Measurements from ENCODE around the gene SMPD1.

DNA sequence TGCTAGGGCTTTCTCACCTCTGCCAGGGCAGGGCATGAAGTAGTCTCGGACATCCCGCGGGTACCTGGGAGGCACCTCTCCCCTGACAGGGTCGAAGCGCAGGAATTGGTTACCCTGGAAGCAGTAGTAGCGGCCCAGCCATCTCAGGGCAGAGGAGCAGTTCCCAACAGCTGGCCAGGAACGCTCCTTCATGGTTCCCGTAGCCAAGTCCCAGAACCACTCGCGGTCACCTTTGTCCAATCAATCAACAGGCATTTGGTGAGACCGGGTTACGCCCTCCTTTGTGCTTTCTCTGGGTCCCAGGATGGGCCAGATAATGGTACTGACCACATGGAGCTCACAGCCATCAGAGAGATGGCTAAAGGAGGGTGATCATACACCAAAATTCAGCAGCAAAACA lies 47.1 kb downstream of the SMPD1 start:
- TF ChIP-seq, protein P1, sequence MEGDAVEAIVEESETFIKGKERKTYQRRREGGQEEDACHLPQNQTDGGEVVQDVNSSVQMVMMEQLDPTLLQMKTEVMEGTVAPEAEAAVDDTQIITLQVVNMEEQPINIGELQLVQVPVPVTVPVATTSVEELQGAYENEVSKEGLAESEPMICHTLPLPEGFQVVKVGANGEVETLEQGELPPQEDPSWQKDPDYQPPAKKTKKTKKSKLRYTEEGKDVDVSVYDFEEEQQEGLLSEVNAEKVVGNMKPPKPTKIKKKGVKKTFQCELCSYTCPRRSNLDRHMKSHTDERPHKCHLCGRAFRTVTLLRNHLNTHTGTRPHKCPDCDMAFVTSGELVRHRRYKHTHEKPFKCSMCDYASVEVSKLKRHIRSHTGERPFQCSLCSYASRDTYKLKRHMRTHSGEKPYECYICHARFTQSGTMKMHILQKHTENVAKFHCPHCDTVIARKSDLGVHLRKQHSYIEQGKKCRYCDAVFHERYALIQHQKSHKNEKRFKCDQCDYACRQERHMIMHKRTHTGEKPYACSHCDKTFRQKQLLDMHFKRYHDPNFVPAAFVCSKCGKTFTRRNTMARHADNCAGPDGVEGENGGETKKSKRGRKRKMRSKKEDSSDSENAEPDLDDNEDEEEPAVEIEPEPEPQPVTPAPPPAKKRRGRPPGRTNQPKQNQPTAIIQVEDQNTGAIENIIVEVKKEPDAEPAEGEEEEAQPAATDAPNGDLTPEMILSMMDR (IDR thresholded peaks at IDR 0.05 in 4 of 5, conservative IDR thresholded peaks at IDR 0.05 in 1 of 5): no peak
- TF ChIP-seq POLR2A (IDR thresholded peaks at IDR 0.05): no peak
